PC-9 (cell line): ENCODE measurements around the gene SLC38A8. TPM values are rescaled to one million over a fixed set of nuclear protein-coding genes. Genes with fewer than 3 reads are reported as not detected.

Experiments used
- BruUV-seq: library from RNA; stranded (reverse); fragments of 400-500 nt; replicated peaks from 2 replicates; lab custom pipeline; 2021; lab: Mats Ljungman, UMichigan
- CTCF ChIA-PET: fragments of 300-600 bp; sonication (Branson Sonifier 250); formaldehyde crosslinking; loops from one replicate; lab custom pipeline; 2022; ENCODE audit warnings: antibody characterized with exemption; lab: Charles Lee
- POLR2A ChIA-PET: fragments of 300-600 bp; sonication (Branson Sonifier 250); formaldehyde crosslinking; loops from one replicate; lab custom pipeline; 2022; ENCODE audit warnings: antibody characterized with exemption; ENCODE audit not compliant: unreplicated experiment; lab: Charles Lee
- DNase-seq, 2 experiments: peaks; one replicate each; pipeline versions ENCODE4 v3.0.0 to v3.0.0-alpha.2; 2015 to 2022; ENCODE audit warnings: mixed read lengths in 1 of 2
- H2AFZ ChIP-seq: fragments of 200-600 bp; sonication (generic); 2 replicates; pipeline ENCODE4 v1.8.1; 2017; ENCODE audit warnings: antibody characterized with exemption
- H3F3A ChIP-seq: fragments of 200-600 bp; sonication (generic); 2 replicates; pipeline ENCODE4 v1.8.1; 2017; ENCODE audit warnings: antibody characterized with exemption, mild to moderate bottlenecking, low read depth; ENCODE audit not compliant: insufficient read depth
- H3K27ac ChIP-seq: fragments of 200-600 bp; sonication (generic); 2 replicates; pipeline ENCODE4 v1.6.1; 2016; ENCODE audit warnings: mixed run types
- H3K27me3 ChIP-seq: fragments of 200-600 bp; sonication (generic); 2 replicates; pipeline ENCODE4 v1.6.1; 2016; ENCODE audit warnings: low read depth, mixed run types; ENCODE audit not compliant: insufficient read depth
- H3K36me3 ChIP-seq: fragments of 200-600 bp; sonication (generic); 2 replicates; pipeline ENCODE4 v1.6.1; 2016; ENCODE audit warnings: low read depth, mixed run types
- H3K4me1 ChIP-seq: fragments of 200-600 bp; sonication (generic); replicated peaks from 2 replicates; pipeline ENCODE4 v1.6.1; 2016; ENCODE audit warnings: mixed run types; ENCODE audit not compliant: insufficient read depth
- H3K4me2 ChIP-seq: fragments of 200-600 bp; sonication (generic); 2 replicates; pipeline ENCODE4 v1.6.1; 2017; ENCODE audit warnings: mixed run types
- H3K4me3 ChIP-seq: fragments of 200-600 bp; sonication (generic); 2 replicates; pipeline ENCODE4 v1.6.1; 2016; ENCODE audit warnings: mixed run types
- H3K79me2 ChIP-seq: fragments of 200-600 bp; sonication (generic); 2 replicates; pipeline ENCODE4 v1.6.1; 2017; ENCODE audit warnings: low read depth, mixed run types
- H3K9me2 ChIP-seq: fragments of 200-600 bp; sonication (generic); 2 replicates; pipeline ENCODE4 v1.8.1; 2017; ENCODE audit warnings: mild to moderate bottlenecking; ENCODE audit not compliant: insufficient read depth
- H3K9me3 ChIP-seq: fragments of 200-600 bp; sonication (generic); 2 replicates; pipeline ENCODE4 v1.8.1; 2016; ENCODE audit warnings: low read depth; ENCODE audit not compliant: insufficient read depth
- H4K20me1 ChIP-seq: fragments of 200-600 bp; sonication (generic); 2 replicates; pipeline ENCODE4 v1.8.1; 2017; ENCODE audit not compliant: insufficient read depth
- CTCF ChIP-seq: fragments of 200-600 bp; sonication (generic); conservative IDR thresholded peaks from 2 replicates; pipeline ENCODE4 v1.6.1; 2017; ENCODE audit warnings: mixed run types, antibody characterized with exemption, mild to moderate bottlenecking, moderate library complexity
- EZH2 ChIP-seq: fragments of 200-600 bp; sonication (generic); IDR thresholded peaks from 2 replicates; pipeline ENCODE4 v1.8.0; 2017; ENCODE audit warnings: antibody characterized with exemption, low read depth
- intact Hi-C: fragments of 100-400 bp; cut with micrococcal nuclease; formaldehyde crosslinking; loops from one replicate; pipeline ENCODE4 v1.10.0; 2022; ENCODE audit not compliant: unreplicated experiment
- total RNA-seq: library from RNA; stranded (reverse); gene quantifications from 2 replicates; pipeline ENCODE4 v1.2.3, GENCODE V29; 2021

The SLC38A8 gene
- total RNA-seq, 1 experiment from 2014 or later = not detected

- H3K4me1 ChIP-seq = peaks cover 7% of the 10 kb centered on the region; the same call in 1 of the 2 replicates
- H3K4me3 ChIP-seq = no peak overlapping the region
- no peaks in the 10 kb centered on the region for H3K36me3 ChIP-seq
- no peak for DNase-seq
- TF ChIP-seq EZH2 = no peak
- intact Hi-C loops = no loop called here
- POLR2A ChIA-PET = no interaction called here
- no peaks in the 10 kb centered on the region for H3F3A ChIP-seq
- CTCF ChIA-PET = no interaction called here
- BruUV-seq = no TSS peak
- no peaks in the 10 kb centered on the region for H4K20me1 ChIP-seq
- no peak overlapping the region for H3K4me2 ChIP-seq
- no peaks in the 10 kb centered on the region for H3K9me2 ChIP-seq
- peaks cover 32% of the 10 kb centered on the region for H3K27me3 ChIP-seq
- H3K79me2 ChIP-seq = no peaks in the 10 kb centered on the region
- H3K9me3 ChIP-seq = no peaks in the 10 kb centered on the region
- no peak overlapping the region for H3K27ac ChIP-seq
- H2AFZ ChIP-seq = no peak overlapping the region
These were observed 53.3 kb downstream of the SLC38A8 start for GRCh38 chr16:83989300-83989699.

- Histone ChIP-seq H4K20me1 (no peaks in the 10 kb centered on the region), H3K4me2 (no peak overlapping the region), H3K27me3 (peaks cover 17% of the 10 kb centered on the region), H3K27ac (no peak overlapping the region), H3K9me2 (no peaks in the 10 kb centered on the region), H3K4me3 (no peak overlapping the region), H3K79me2 (no peaks in the 10 kb centered on the region), H3K9me3 (no peaks in the 10 kb centered on the region), H3K36me3 (no peaks in the 10 kb centered on the region), H3K4me1 (no peaks in the 10 kb centered on the region), H2AFZ (no peak overlapping the region), H3F3A (no peaks in the 10 kb centered on the region)
- DNase-seq = no peak
- intact Hi-C loops = no loop called here
- ChIA-PET CTCF (no interaction called here), POLR2A (interaction anchor here (0.6 kb wide), 1 partner anchor 963 kb away, joined by 3 read pairs; no protein-coding TSS in a partner anchor)
- no peak for TF ChIP-seq EZH2
- no peak for TF ChIP-seq CTCF
- BruUV-seq = no TSS peak
These were observed 59.1 kb downstream of the SLC38A8 start for GRCh38 chr16:83983491-83983890.

GRCh38 chr16:83981799-83982198 lies 60.8 kb downstream of the SLC38A8 start:
- no peak for TF ChIP-seq CTCF
- TF ChIP-seq EZH2 = no peak
- CTCF ChIA-PET = no interaction called here
- no TSS peak for BruUV-seq

GRCh38 chr16:83980794-83981193 lies 61.8 kb downstream of the SLC38A8 start:
- no peak for TF ChIP-seq EZH2
- no peak for TF ChIP-seq CTCF
- BruUV-seq = no TSS peak
- H3K4me1 ChIP-seq = no peaks in the 10 kb centered on the region
- ChIA-PET CTCF (no interaction called here), POLR2A (interaction anchor here (0.6 kb wide), 1 partner anchor 70 kb away, joined by 5 read pairs; no protein-coding TSS in a partner anchor)
- H3K79me2 ChIP-seq = no peaks in the 10 kb centered on the region
- H4K20me1 ChIP-seq = no peaks in the 10 kb centered on the region
- no peaks in the 10 kb centered on the region for H3K9me3 ChIP-seq
- H3K27me3 ChIP-seq = no peaks in the 10 kb centered on the region
- no peak overlapping the region for H3K27ac ChIP-seq
- no peak overlapping the region for H3K4me2 ChIP-seq
- intact Hi-C loops = no loop called here
- H3K36me3 ChIP-seq = no peaks in the 10 kb centered on the region
- H3K4me3 ChIP-seq = no peak overlapping the region
- no peaks in the 10 kb centered on the region for H3F3A ChIP-seq
- H2AFZ ChIP-seq = no peak overlapping the region
- no peaks in the 10 kb centered on the region for H3K9me2 ChIP-seq
- DNase-seq = no peak

More at GRCh38 chr16:83981799-83982198, 60.8 kb downstream of the SLC38A8 start:
- no peaks in the 10 kb centered on the region for H3K9me3 ChIP-seq
- no peak overlapping the region for H2AFZ ChIP-seq
- no peaks in the 10 kb centered on the region for H3K79me2 ChIP-seq
- no peaks in the 10 kb centered on the region for H3K4me1 ChIP-seq
- H3K36me3 ChIP-seq = no peaks in the 10 kb centered on the region
- no peak overlapping the region for H3K4me2 ChIP-seq
- H4K20me1 ChIP-seq = no peaks in the 10 kb centered on the region
- H3K27ac ChIP-seq = no peak overlapping the region
- H3F3A ChIP-seq = no peaks in the 10 kb centered on the region
- no peak overlapping the region for H3K4me3 ChIP-seq
- H3K27me3 ChIP-seq = peaks cover 4% of the 10 kb centered on the region; the same call in 1 of the 2 replicates
- no peak for DNase-seq
- POLR2A ChIA-PET = no interaction called here
- intact Hi-C loops = no loop called here
- no peaks in the 10 kb centered on the region for H3K9me2 ChIP-seq
